HepG2 (cell line): ENCODE data around the gene CDNF. TPM values are rescaled to one million over a fixed set of nuclear protein-coding genes. Genes with fewer than 3 reads are reported as not detected.
A peak's percentile ranks its signal among the peaks of the same experiment; 100 is the strongest.

ENCODE experiments used
- ARHGAP35 ChIP-seq: sonication (generic); formaldehyde crosslinking; IDR thresholded peaks from 2 replicates; pipeline ENCODE4 v1.9.0; 2022; ENCODE audit warnings: mild to moderate bottlenecking, inconsistent platforms, moderate library complexity, missing genetic modification reagents, borderline replicate concordance
- CC2D1A ChIP-seq: sonication (generic); formaldehyde crosslinking; IDR thresholded peaks from 2 replicates; pipeline ENCODE4 v1.8.1; 2023; ENCODE audit warnings: mild to moderate bottlenecking, missing genetic modification reagents
- DNMT3B ChIP-seq: conservative IDR thresholded peaks from 2 replicates; pipeline ENCODE4 v1.6.1; 2016; ENCODE audit warnings: missing biosample characterization, control low read depth
- HNF4G ChIP-seq, 2 experiments: sonication (generic) in 1 of 2; formaldehyde crosslinking in 1 of 2; IDR thresholded peaks; 2 replicates each; pipeline versions ENCODE4 v1.4.0 to v1.6.1; 2011 to 2020; ENCODE audit warnings: borderline replicate concordance in 2 of 2, low read depth in 2 of 2, mild to moderate bottlenecking in 2 of 2, low read length in 1 of 2, missing genetic modification reagents in 1 of 2, moderate library complexity in 1 of 2
- HOXA5 ChIP-seq: sonication (generic); formaldehyde crosslinking; IDR thresholded peaks from 2 replicates; pipeline ENCODE4 v1.4.0; 2020; ENCODE audit warnings: missing genetic modification reagents
- PRPF4 ChIP-seq: fragments of 200-400 bp; formaldehyde crosslinking; IDR thresholded peaks from 2 replicates; pipeline ENCODE4 v1.6.1; 2016; ENCODE audit warnings: low read length, low read depth; ENCODE audit not compliant: poor library complexity, severe bottlenecking
- SOX5 ChIP-seq: IDR thresholded peaks from 2 replicates; pipeline ENCODE4 v1.6.1; 2016; ENCODE audit warnings: borderline replicate concordance
- ZBTB1 ChIP-seq: sonication (generic); formaldehyde crosslinking; IDR thresholded peaks from 2 replicates; pipeline ENCODE4 v1.4.0; 2020; ENCODE audit warnings: missing genetic modification reagents, borderline replicate concordance
- ZMYM2 ChIP-seq: sonication (generic); formaldehyde crosslinking; IDR thresholded peaks from 2 replicates; pipeline ENCODE4 v1.8.0; 2022; ENCODE audit warnings: mild to moderate bottlenecking, missing genetic modification reagents
- ZNF12 ChIP-seq: sonication (generic); formaldehyde crosslinking; IDR thresholded peaks from 2 replicates; pipeline ENCODE4 v1.5.0; 2020; ENCODE audit warnings: missing genetic modification reagents
- ZNF136 ChIP-seq: sonication (generic); formaldehyde crosslinking; IDR thresholded peaks from 2 replicates; pipeline ENCODE4 v1.8.1; 2022; ENCODE audit warnings: low read depth, mild to moderate bottlenecking, moderate library complexity, missing genetic modification reagents
- ZNF143 ChIP-seq: sonication (generic); formaldehyde crosslinking; IDR thresholded peaks from 2 replicates; pipeline ENCODE4 v1.4.0; 2020; ENCODE audit warnings: missing genetic modification reagents
- ZNF282 ChIP-seq: fragments of 450-650 bp; IDR thresholded peaks from 2 replicates; pipeline ENCODE4 v1.6.1; 2018; ENCODE audit not compliant: partially characterized antibody
- ZNF329 ChIP-seq: sonication (generic); formaldehyde crosslinking; IDR thresholded peaks from 2 replicates; pipeline ENCODE4 v1.9.0; 2021; ENCODE audit warnings: low read depth, mild to moderate bottlenecking, missing genetic modification reagents
- ZNF546 ChIP-seq: sonication (generic); formaldehyde crosslinking; conservative IDR thresholded peaks from 2 replicates; pipeline ENCODE4 v1.8.1; 2023; ENCODE audit warnings: mild to moderate bottlenecking, missing genetic modification reagents
- ZSCAN22 ChIP-seq: sonication (generic); formaldehyde crosslinking; IDR thresholded peaks from 2 replicates; pipeline ENCODE4 v1.4.0; 2020; ENCODE audit warnings: mild to moderate bottlenecking, missing genetic modification reagents
- polyA plus RNA-seq, 8 experiments: library from polyadenylated mRNA; depleted of rRNA in 3 of 8; stranded (reverse) in 7 of 8; unstranded in 1 of 8; fragments of >200 nt; fragmentation: Illumina TruSeq in 4 of 8; extraction: Trizol in 4 of 8; gene quantifications; 2 replicates each; pipeline versions ENCODE4 v1.2.1 to v1.2.3, GENCODE V29; 2011 to 2016; ENCODE audit warnings: low read depth in 4 of 8, missing spikeins in 1 of 8, mixed read lengths in 1 of 8; ENCODE audit not compliant: insufficient read depth in 1 of 8
- total RNA-seq, 5 experiments: library from RNA; depleted of rRNA; stranded (reverse); fragments of >200 nt; fragmentation: Illumina TruSeq; extraction: Trizol; gene quantifications; 2 replicates each; pipeline ENCODE4 v1.2.3, GENCODE V29; 2016; ENCODE audit warnings: low read depth in 1 of 5
- TF ChIP-seq, protein P1 (sequence below): sonication (generic); formaldehyde crosslinking; IDR thresholded peaks from 2 replicates; pipeline ENCODE4 v1.5.1; 2020; ENCODE audit warnings: mild to moderate bottlenecking, moderate library complexity, missing genetic modification reagents
- TF ChIP-seq, protein P2 (sequence below): sonication (generic); formaldehyde crosslinking; IDR thresholded peaks from 2 replicates; pipeline ENCODE4 v1.5.1; 2020; ENCODE audit warnings: mild to moderate bottlenecking, missing genetic modification reagents, moderate library complexity
- TF ChIP-seq, protein P3 (sequence below): sonication (generic); formaldehyde crosslinking; IDR thresholded peaks from 2 replicates; pipeline ENCODE4 v1.4.0; 2020; ENCODE audit warnings: missing genetic modification reagents
- TF ChIP-seq, protein P4 (sequence below): IDR thresholded peaks from 2 replicates; pipeline ENCODE4 v1.4.0; 2020; ENCODE audit warnings: mild to moderate bottlenecking, missing genetic modification reagents

Gene CDNF
- total and polyA plus RNA-seq, 2 of the 13 experiments (the other 11 are each of a cell fraction or from before 2014, with no cell fraction given): 0.29 to 0.33 TPM

DNA sequence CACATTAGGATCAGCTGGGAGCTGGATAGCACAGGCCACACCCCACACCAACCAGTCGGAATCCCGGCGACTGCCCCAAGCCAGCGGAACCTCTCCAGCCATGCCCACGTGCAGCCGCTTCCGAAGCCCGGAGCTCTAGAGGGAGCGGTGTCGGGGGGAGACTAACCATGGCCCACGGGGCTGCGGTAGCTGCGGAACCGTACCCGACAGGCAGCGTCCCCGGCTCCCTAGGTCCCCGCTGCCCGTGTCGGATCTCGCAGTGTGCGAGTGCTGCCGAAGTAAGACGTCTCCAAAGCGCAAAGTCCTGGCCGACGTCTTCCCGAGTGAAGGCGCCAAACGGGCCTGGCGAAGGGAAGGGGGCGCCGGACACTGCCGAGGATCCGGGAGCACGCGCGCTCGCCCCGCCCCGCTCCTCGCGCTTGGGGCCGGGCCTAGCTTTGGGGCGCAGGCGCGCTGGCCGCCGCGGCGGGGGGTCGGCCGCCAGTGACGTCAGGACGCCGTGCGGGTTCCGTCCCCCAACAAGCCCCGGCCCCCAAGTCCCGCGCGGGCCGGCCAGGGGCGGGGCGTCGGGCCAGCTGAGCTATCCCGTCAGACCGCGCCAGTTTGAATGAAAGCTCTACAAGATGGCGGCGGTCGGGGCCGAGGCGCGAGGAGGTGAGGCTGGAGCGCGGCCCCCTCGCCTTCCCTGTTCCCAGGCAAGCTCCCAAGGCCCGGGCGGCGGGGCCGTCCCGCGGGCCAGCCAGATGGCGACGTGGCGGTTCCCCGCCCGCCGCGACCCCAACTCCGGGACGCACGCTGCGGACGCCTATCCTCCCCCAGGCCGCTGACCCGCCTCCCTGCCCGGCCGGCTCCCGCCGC, 40.7 kb upstream of the CDNF start, which contains the start of gene SUV39H2 (continued):
- TF ChIP-seq ZNF546 (CRISPR knock-in tag) (no peak; the same call in 1 of the 2 replicates), CC2D1A (CRISPR knock-in tag) (peak; percentile 73; the same call in 1 of the 2 replicates), HOXA5 (CRISPR knock-in tag) (peak; percentile 80; the same call in 1 of the 2 replicates), ZNF143 (CRISPR knock-in tag) (no peak; the same call in none of the 2 replicates), ZNF282 (no peak), ZMYM2 (CRISPR knock-in tag) (no peak), PRPF4 (no peak), HNF4G (IDR thresholded peaks at IDR 0.05; ENCODE audit: borderline replicate concordance, low read depth, low read length) (peak; percentile 5; the same call in 1 of the 2 replicates), HNF4G (CRISPR knock-in tag; IDR thresholded peaks at IDR 0.05; ENCODE audit: borderline replicate concordance, low read depth) (no peak), ZSCAN22 (CRISPR knock-in tag) (no peak), SOX5 (0 out of 2 replicates have a peak, but pooled peaks have one; percentile 15), ZNF329 (CRISPR knock-in tag) (peak; percentile 70; the same call in 1 of the 2 replicates), ZNF136 (CRISPR knock-in tag) (peak; percentile 80; the same call in 1 of the 2 replicates), ARHGAP35 (0 out of 2 replicates have a peak, but pooled peaks have one; percentile 67), DNMT3B (CRISPR knock-in tag) (peak; percentile 88; the same call in 1 of the 2 replicates), ZNF12 (CRISPR knock-in tag) (peak; percentile 26; the same call in 1 of the 2 replicates), ZBTB1 (CRISPR knock-in tag) (no peak)
- TF ChIP-seq, protein P1, sequence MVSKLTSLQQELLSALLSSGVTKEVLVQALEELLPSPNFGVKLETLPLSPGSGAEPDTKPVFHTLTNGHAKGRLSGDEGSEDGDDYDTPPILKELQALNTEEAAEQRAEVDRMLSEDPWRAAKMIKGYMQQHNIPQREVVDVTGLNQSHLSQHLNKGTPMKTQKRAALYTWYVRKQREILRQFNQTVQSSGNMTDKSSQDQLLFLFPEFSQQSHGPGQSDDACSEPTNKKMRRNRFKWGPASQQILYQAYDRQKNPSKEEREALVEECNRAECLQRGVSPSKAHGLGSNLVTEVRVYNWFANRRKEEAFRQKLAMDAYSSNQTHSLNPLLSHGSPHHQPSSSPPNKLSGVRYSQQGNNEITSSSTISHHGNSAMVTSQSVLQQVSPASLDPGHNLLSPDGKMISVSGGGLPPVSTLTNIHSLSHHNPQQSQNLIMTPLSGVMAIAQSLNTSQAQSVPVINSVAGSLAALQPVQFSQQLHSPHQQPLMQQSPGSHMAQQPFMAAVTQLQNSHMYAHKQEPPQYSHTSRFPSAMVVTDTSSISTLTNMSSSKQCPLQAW (CRISPR knock-in tag): no peak
- TF ChIP-seq, protein P2, sequence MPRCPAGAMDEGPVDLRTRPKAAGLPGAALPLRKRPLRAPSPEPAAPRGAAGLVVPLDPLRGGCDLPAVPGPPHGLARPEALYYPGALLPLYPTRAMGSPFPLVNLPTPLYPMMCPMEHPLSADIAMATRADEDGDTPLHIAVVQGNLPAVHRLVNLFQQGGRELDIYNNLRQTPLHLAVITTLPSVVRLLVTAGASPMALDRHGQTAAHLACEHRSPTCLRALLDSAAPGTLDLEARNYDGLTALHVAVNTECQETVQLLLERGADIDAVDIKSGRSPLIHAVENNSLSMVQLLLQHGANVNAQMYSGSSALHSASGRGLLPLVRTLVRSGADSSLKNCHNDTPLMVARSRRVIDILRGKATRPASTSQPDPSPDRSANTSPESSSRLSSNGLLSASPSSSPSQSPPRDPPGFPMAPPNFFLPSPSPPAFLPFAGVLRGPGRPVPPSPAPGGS (CRISPR knock-in tag): peak; percentile 96
- TF ChIP-seq, protein P3, sequence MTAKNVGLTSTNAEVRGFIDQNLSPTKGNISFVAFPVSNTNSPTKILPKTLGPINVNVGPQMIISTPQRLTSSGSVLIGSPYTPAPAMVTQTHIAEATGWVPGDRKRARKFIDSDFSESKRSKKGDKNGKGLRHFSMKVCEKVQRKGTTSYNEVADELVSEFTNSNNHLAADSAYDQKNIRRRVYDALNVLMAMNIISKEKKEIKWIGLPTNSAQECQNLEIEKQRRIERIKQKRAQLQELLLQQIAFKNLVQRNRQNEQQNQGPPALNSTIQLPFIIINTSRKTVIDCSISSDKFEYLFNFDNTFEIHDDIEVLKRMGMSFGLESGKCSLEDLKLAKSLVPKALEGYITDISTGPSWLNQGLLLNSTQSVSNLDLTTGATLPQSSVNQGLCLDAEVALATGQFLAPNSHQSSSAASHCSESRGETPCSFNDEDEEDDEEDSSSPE (CRISPR knock-in tag): peak; percentile 89
- TF ChIP-seq, protein P4, sequence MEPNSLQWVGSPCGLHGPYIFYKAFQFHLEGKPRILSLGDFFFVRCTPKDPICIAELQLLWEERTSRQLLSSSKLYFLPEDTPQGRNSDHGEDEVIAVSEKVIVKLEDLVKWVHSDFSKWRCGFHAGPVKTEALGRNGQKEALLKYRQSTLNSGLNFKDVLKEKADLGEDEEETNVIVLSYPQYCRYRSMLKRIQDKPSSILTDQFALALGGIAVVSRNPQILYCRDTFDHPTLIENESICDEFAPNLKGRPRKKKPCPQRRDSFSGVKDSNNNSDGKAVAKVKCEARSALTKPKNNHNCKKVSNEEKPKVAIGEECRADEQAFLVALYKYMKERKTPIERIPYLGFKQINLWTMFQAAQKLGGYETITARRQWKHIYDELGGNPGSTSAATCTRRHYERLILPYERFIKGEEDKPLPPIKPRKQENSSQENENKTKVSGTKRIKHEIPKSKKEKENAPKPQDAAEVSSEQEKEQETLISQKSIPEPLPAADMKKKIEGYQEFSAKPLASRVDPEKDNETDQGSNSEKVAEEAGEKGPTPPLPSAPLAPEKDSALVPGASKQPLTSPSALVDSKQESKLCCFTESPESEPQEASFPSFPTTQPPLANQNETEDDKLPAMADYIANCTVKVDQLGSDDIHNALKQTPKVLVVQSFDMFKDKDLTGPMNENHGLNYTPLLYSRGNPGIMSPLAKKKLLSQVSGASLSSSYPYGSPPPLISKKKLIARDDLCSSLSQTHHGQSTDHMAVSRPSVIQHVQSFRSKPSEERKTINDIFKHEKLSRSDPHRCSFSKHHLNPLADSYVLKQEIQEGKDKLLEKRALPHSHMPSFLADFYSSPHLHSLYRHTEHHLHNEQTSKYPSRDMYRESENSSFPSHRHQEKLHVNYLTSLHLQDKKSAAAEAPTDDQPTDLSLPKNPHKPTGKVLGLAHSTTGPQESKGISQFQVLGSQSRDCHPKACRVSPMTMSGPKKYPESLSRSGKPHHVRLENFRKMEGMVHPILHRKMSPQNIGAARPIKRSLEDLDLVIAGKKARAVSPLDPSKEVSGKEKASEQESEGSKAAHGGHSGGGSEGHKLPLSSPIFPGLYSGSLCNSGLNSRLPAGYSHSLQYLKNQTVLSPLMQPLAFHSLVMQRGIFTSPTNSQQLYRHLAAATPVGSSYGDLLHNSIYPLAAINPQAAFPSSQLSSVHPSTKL (CRISPR knock-in tag): peak; percentile 52; the same call in 1 of the 2 replicates
